ENCODE data around the gene DBF4B.
A peak's percentile ranks its signal among the peaks of the same experiment; 100 is the strongest.
"Not testable (repeated sequence)": the region's sequence is repeated elsewhere in the genome, so short reads cannot be mapped to it uniquely, and the experiment has no call there.

The DBF4B gene

GRCh38 chr17:44708401-44709263 is at the start of gene DBF4B:
TSS of gene DBF4B (plus strand) at chr17:44708665. CDS start at chr17:44708821, 156 bp downstream.
- DNase-seq: peak; percentile 95

GRCh38 chr17:44661835-44662234 is 46.6 kb upstream of the DBF4B start:
- no peak for DNase-seq

GRCh38 chr17:44663095-44663494 is 45.4 kb upstream of the DBF4B start:
- no peak for DNase-seq

GRCh38 chr17:44664867-44665266 is 43.6 kb upstream of the DBF4B start:
- no peak for DNase-seq

GRCh38 chr17:44666006-44666405 is 42.5 kb upstream of the DBF4B start:
- no peak for DNase-seq

DNA sequence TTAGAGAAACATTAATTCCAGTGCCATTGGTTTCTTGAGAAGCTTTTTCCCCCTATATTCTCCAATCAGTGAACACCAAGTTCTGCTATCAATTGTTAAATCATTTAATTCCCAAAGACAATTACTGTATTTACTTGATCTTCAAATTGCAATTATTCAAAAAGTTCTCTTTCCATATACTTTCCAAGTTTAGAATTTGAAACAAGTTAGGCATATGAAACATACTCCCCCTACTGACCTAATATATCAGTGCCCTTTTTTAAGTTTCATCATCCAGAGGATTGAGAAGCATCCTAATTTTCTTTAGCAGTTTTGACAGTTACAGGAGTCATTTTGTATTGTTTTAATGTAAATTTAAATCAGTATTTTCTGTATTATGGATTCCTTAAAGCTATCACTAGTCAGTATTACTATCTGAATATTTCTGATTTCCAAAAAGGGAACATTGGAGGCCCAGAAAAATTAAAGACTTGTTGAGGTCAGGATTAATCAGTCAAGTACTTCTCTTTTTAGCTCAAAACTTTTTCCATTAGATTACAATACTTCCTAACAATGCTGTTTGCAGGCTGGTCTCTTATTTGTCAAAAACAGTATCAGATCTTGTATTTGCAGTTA is 35.9 kb upstream of the DBF4B start:
- DNase-seq: peak; percentile 73

- peak; percentile 28 for DNase-seq
These were observed 34.6 kb upstream of the DBF4B start for GRCh38 chr17:44673893-44674292.

DNA sequence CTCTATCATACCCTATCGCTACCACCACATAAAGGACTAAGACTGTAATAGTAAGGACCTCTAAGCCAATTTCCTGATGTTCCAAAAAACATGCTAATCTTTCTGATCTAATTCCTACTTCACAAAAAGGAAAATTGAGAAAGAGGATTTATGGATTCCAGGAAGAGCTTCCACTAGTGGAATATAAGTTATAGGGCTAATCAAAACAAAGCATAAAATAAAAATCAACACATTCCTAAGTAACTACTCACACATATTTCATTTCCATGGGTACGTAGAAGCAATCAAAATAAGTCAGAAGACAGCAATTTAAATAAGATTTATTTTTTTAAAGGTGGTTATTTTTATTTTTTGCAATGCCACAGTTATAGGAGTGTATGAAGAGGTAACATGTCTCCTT is 31.3 kb upstream of the DBF4B start:
- no peak for DNase-seq

- DNase-seq: peak; percentile 49
These were observed 25.2 kb upstream of the DBF4B start for GRCh38 chr17:44683303-44683702.

DNA sequence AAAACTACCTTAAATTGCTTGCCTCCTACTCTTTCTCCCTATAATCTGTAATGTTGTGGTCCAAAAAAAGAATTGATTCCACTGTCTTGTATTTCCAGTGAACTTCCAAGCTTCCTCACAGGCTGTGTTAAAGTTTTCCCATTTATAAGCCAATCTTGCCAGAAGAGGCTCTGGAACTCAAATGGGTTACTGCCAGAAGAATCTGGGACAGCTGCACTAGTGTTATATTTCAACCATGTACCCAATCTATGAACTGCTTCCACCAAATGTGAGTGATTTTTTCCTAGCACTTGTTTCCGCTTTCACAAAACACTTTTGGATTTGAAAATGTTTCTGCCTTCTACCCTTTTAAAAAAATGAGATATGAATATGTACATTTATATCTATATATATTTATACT is 20.7 kb upstream of the DBF4B start:
- no peak for DNase-seq

DNA sequence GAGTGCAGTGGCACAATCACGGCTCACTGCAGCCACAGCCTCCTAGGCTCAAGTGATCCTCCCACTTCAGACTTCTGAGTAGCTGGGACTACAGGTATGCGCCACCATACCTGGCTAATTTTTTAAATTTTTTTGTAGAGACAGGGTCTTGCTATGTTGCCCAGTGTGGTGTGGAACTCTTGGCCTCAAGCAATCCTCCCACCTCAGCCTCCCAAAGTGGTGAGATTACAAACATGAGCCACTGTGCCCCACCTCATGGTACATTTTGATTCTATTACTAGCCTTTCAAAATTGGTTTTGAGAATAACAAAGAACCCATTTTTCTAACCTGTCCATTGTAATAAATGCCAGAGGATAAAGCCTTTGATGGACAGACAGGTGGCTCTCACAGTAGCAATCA is 20.3 kb upstream of the DBF4B start:
- DNase-seq: no peak

DNA sequence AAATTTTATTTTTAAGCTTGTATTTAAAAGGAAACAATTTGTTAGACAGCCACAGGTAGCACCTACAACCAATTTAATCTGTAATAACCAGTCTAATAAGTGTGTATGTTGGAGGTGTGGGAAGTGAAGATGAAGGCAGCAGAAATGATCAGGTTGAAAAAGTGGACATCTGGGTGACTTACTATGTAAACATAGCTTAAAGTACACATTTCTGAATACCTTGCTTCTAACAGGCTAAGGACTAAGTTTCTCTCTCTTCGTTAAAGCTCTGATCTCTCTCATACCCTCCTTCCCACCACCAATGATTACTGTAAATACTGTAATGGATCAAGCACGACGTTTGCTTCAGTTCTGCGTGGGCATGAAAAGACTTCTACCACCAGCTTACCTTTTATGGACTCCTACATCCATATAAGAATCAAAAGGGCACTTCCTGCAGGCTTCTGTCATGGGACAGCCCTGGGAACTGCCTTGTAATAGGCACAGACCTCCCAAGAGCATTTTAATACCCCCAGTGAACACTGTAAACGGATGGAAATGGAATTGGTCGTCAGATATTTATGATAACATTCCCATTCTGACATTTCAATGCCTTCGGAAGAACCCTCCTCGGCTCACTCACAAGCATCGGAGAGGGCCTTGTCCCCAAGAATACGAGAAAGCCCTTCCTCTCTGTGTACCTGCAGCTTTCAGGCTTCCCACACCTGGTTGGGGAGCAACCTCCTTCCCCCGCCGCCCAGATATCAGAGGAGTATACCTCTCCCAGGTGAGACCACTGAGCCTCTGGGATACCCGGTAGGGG is 19.6 kb upstream of the DBF4B start:
- DNase-seq: no peak

- peak; percentile 98 for DNase-seq
These were observed 18.8 kb upstream of the DBF4B start, which contains the start of gene CCDC43 for GRCh38 chr17:44689477-44690217. TSS of gene CCDC43 (minus strand) at chr17:44689776. CDS start at chr17:44689753, 23 bp downstream.

DNA sequence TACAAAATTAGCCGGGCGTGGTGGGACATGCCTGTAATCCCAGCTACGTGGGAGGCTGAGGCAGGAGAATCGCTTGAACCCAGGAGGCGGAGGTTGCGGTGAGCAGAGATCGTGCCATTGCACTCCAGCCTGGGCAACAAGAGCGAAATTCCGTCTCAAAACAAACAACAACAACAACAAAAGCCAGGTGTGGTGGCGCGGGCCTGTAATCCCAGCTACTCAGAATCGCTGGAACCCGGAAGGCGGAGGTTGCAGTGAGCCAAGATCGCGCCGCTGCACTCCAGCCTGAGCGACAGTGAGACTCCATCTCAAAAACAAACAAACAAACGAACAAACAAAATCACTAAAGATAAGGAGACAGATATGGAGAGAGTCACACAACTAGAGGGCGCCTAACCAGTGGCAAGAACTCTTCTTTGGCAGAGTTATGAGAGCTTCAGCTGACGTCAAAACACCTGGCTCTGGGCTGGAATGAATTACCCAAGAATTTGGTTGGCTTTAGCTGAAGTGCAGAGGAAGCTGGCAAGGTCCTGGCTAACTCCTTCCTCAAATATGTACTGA is 17.6 kb upstream of the DBF4B start:
- DNase-seq: peak; percentile 34

DNA sequence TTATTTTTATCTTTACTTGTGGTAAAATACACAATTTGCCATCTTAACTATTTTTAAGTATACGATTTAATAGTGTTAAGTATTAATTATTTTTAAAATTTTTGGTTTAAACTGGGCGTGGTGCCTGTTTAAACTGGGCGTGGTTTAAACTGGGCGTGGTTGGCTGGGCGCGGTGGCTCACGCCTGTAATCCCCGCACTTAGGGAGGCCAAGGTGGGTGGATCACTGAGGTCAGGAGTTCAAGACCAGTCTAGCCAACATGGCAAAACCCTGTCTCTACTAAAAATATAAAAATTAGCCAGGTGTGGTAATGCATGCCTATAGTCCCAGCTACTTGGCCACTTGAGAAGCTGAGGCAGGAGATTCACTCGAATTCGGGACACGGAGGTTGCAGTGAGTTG is 14.9 kb upstream of the DBF4B start:
- no peak for DNase-seq

GRCh38 chr17:44700288-44700687 is 8.2 kb upstream of the DBF4B start:
- DNase-seq: not testable (repeated sequence)

- DNase-seq: peak; percentile 63
These were observed 587 bp upstream of the DBF4B start for GRCh38 chr17:44707755-44708400.

DNA sequence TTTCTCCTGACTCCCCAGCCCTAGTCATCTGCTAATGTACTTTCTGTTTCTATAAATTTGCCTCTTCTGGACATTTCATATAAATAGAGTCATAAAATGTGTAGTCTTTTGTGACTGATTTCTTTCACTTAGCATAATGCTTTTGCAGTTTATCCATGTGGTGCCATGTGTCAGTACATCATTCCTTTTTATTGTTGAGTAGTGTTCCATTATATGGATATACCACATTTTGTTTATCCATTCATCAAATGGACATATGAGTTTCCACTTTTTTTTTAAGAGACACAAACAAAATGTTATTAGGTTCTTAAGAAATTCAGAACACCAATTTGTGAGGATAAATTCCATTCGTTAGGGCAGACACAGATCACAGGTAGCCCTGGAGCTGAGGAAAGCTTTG is 11.0 kb downstream of the DBF4B start:
- DNase-seq: no peak

DNA sequence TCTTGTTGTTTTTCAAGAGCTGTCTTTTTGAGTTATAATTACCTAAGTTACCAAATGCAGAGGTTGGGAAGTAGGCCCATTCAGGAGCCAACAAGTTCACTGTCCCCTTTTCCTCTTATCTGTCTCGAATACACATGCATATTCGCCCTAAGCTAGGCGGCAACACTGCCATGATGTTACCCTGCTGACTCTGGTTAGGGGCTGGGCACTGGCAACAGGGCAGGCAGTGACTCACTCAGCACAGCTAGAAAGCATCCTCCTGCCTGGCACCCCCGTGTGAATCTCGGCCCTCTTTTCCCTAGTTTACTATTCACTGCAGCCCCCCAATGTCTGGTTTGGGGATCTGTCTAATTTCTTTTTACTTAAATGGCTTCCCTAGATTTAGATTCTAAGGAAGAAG is 13.8 kb downstream of the DBF4B start:
- DNase-seq: no peak

- DNase-seq: not testable (repeated sequence)
These were observed 17.7 kb downstream of the DBF4B start for GRCh38 chr17:44726121-44726520.

DNA sequence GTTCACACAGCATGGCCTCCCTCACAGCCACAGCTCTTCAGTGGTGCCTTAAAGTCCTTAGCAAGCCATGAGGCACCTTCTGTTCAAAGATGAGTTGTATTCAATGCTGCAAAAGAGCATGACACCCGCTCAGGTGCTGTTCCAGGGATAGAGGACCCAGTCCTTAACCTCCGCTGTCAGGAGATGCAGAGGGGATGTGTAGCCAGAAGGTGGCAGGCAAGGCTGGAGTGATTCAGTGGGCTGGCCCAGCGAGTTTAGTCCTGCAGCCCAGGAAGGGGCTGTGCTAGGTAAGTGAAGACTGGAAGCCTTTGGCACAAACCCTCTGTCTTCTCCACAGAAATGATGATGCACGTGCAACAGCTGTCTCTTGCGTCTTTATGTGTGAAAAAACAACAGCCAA is 25.3 kb downstream of the DBF4B start:
- DNase-seq: peak; percentile 24

DNA sequence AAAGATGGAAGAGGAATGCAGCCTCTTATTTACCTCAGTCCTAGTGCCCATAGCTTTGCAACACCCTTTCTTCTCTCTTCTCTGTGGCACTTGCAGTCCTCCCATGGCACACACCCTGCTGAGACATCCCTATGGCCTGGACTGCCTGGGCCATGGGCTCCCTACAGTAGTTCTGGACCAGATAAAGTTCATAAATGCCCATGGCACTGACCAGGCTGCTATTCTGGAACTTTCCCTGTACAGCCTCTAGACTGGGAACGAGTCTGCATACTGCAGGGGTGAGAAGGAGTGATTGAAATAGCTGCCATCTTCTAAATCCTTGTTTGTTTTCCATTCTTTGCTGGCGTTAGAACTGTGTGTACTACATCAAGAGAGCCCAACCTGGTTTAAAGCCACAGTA is 25.8 kb downstream of the DBF4B start:
- DNase-seq: no peak

Data from OCI-M1 (cell line).